Peyer's patch (tissue), 4 donors: ENCODE measurements around the gene STAM2.

Experiments used
- CTCF ChIP-seq, 6 experiments: fragments of 450-650 bp in 4 of 6; fragments of 200-600 bp in 2 of 6; sonication (generic) in 1 of 6; IDR thresholded peaks; one replicate each; pipeline ENCODE4 v1.5.1; 2017 to 2019; ENCODE audit warnings: antibody characterized with exemption in 6 of 6, mild to moderate bottlenecking in 3 of 6, moderate library complexity in 1 of 6
- POLR2A ChIP-seq, 2 donors: fragments of 450-650 bp; IDR thresholded peaks; one replicate each; pipeline ENCODE4 v1.5.1; 2017; ENCODE audit warnings: antibody characterized with exemption in 2 of 2, mild to moderate bottlenecking in 2 of 2, moderate library complexity in 2 of 2

GRCh38 chr2:152165306-152165705 lies 10.3 kb downstream of the STAM2 start:
- TF ChIP-seq CTCF (IDR thresholded peaks at IDR 0.05) (no peak), POLR2A (IDR thresholded peaks at IDR 0.05) (no peak)
